A549 (cell line): ENCODE data around the gene CDK7.
A peak's percentile ranks its signal among the peaks of the same experiment; 100 is the strongest.

ENCODE experiments used
- BHLHE40 ChIP-seq: IDR thresholded peaks from 2 replicates; pipeline ENCODE4 v1.6.1; 2012; ENCODE audit warnings: low read depth, low read length, inconsistent platforms
- CHD2 ChIP-seq: fragments of 150-350 bp; IDR thresholded peaks from 2 replicates; pipeline ENCODE4 v1.6.1; 2014; ENCODE audit warnings: low read length; ENCODE audit not compliant: partially characterized antibody
- JUNB ChIP-seq: fragments of >200 bp; sonication (Bioruptor Twin); formaldehyde crosslinking; IDR thresholded peaks from 2 replicates; pipeline ENCODE4 v1.6.1; 2016
- MYC ChIP-seq: IDR thresholded peaks from 2 replicates; pipeline ENCODE4 v1.6.1; 2012; ENCODE audit warnings: mild to moderate bottlenecking, inconsistent platforms, low read length, improper control_type of control experiment, borderline replicate concordance
- POLR2A ChIP-seq: IDR thresholded peaks from 2 replicates; pipeline ENCODE4 v1.6.1; 2012; ENCODE audit warnings: mild to moderate bottlenecking, low read length
- RAD21 ChIP-seq, 2 experiments: fragments of >200 bp in 1 of 2; sonication (Bioruptor Twin) in 1 of 2; formaldehyde crosslinking in 1 of 2; IDR thresholded peaks in 1 of 2; conservative IDR thresholded peaks in 1 of 2; 2 replicates in 1 of 2; 3 replicates in 1 of 2; pipeline ENCODE4 v1.6.1; 2012 to 2018; ENCODE audit warnings: inconsistent platforms in 1 of 2

- TF ChIP-seq BHLHE40 (no peak), POLR2A (no peak), CHD2 (no peak), MYC (no peak), JUNB (peak; percentile 65), RAD21 (conservative IDR thresholded peaks at IDR 0.05 in 1 of 2, IDR thresholded peaks at IDR 0.05 in 1 of 2) (no peak)
Measured at GRCh38 chr5:69238760-69239251, 4.1 kb downstream of the CDK7 start.
